T-helper 1 cell treated with Interleukin-12 subunit alpha and Interleukin-12 subunit beta and Interleukin-4 antibody, amounts not matched to agents 30 μg/mL and 1 μg/mL, for 36 hours (primary cell): ENCODE measurements around the gene R3HDM2.
A peak's percentile ranks its signal among the peaks of the same experiment; 100 is the strongest.

Experiments used
- H3K27ac Mint-ChIP-seq: one replicate; pipeline ENCODE4 v1.8.0; 2021; ENCODE audit warnings: mild to moderate bottlenecking, mixed read lengths
- H3K27me3 Mint-ChIP-seq: one replicate; pipeline ENCODE4 v1.8.0; 2021; ENCODE audit warnings: low read depth, mixed read lengths
- H3K36me3 Mint-ChIP-seq: one replicate; pipeline ENCODE4 v1.8.0; 2021; ENCODE audit warnings: low read depth, mixed read lengths
- H3K4me1 Mint-ChIP-seq: one replicate; pipeline ENCODE4 v1.8.0; 2021; ENCODE audit warnings: low read depth, mixed read lengths
- H3K4me3 Mint-ChIP-seq: one replicate; pipeline ENCODE4 v1.8.0; 2021; ENCODE audit warnings: mild to moderate bottlenecking, moderate library complexity, mixed read lengths
- H3K9me3 Mint-ChIP-seq: one replicate; pipeline ENCODE4 v1.8.0; 2021; ENCODE audit warnings: mixed read lengths

The R3HDM2 gene

GRCh38 chr12:57234233-57234570, 196.6 kb downstream of the R3HDM2 start:
- Mint-ChIP-seq H3K4me3 (no peak overlapping the region), H3K27me3 (peaks cover 18% of the 10 kb centered on the region), H3K36me3 (peaks cover 45% of the 10 kb centered on the region), H3K4me1 (peaks cover 38% of the 10 kb centered on the region), H3K9me3 (no peaks in the 10 kb centered on the region), H3K27ac (peak overlapping the region; percentile 45)

DNA sequence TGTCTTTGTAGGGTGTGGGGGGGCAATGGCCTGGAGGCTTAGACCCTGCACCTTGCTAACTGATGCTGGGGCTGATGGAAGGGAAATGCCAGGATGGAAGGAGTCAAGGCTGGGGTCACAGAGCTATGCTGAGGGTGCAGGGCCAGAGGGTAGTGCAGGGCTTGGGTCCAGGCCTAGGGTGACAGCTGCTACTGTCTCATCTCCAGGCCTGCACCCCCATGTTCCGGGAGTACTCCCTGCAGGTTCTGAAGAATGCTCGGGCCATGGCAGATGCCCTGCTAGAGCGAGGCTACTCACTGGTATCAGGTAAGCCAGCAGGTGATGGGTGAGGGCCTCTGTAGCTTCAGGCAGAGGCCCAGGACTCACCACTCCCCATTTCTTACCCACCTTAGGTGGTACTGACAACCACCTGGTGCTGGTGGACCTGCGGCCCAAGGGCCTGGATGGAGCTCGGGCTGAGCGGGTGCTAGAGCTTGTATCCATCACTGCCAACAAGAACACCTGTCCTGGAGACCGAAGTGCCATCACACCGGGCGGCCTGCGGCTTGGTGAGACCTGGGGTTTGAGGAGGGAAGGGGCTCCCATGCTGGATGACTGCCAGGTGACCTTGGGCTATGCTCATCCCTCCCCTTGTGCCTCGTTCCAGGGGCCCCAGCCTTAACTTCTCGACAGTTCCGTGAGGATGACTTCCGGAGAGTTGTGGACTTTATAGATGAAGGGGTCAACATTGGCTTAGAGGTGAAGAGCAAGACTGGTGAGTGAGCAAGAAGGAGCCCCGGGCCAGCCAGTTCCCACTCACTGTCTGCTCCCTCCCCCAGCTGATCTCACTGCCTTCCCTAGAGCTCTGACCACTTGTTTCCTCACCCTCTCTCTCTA, 197.2 kb downstream of the R3HDM2 start:
- H3K4me3 Mint-ChIP-seq = no peak overlapping the region
- H3K36me3 Mint-ChIP-seq = peaks cover 45% of the 10 kb centered on the region
- H3K27me3 Mint-ChIP-seq = peaks cover 14% of the 10 kb centered on the region
- peaks cover 40% of the 10 kb centered on the region for H3K4me1 Mint-ChIP-seq
- no peaks in the 10 kb centered on the region for H3K9me3 Mint-ChIP-seq
- no peak overlapping the region for H3K27ac Mint-ChIP-seq

DNA sequence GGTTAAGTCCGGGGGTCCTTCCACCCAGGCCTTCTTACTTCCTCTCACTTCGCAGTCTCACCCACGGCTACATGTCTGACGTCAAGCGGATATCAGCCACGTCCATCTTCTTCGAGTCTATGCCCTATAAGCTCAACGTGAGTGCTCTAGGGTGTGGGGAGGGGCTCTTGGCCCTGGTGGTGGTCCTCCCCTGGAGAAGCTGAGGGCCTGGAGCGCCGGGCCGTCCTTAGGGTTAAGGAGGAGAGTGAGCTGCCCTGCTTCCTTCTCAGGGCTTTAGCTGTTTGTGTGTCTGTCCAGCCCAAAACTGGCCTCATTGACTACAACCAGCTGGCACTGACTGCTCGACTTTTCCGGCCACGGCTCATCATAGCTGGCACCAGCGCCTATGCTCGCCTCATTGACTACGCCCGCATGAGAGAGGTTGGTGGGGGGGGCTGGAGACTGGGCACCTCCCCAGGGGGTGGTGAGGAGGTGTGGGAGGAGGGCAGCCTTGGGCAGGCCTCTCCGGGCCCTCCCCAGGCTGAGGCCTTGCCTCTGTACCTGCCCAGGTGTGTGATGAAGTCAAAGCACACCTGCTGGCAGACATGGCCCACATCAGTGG, 198.6 kb downstream of the R3HDM2 start:
- H3K36me3 Mint-ChIP-seq = peaks cover 41% of the 10 kb centered on the region
- H3K4me1 Mint-ChIP-seq = peaks cover 40% of the 10 kb centered on the region
- H3K9me3 Mint-ChIP-seq = no peaks in the 10 kb centered on the region
- peaks cover 9% of the 10 kb centered on the region for H3K27me3 Mint-ChIP-seq
- no peak overlapping the region for H3K4me3 Mint-ChIP-seq
- no peak overlapping the region for H3K27ac Mint-ChIP-seq

DNA sequence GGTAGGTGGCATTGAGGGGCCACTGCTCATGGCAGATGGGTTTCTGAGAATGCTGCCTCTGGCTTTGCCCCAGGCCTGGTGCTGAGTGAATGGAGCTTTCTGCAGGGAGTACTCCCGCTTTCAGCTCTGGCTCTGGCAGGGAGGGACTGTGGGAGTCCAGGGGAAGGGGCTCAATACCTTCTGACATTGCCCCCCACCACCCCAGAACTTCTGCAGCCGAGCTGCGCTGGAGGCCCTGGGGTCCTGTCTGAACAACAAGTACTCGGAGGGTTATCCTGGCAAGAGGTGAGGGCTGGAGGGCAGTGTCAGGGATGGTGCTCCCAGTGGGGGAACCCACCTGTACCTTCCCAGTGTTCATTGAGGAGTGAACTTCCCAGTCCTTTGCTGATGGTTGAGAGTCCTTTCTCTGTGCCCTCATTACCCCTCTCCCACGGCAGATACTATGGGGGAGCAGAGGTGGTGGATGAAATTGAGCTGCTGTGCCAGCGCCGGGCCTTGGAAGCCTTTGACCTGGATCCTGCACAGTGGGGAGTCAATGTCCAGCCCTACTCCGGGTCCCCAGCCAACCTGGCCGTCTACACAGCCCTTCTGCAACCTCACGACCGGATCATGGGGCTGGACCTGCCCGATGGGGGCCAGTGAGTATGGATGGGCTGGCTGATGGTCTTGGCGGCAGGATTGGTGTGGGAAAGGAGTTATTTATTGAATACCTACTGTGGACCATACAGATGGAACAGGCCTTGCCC, 199.4 kb downstream of the R3HDM2 start:
- H3K4me1 Mint-ChIP-seq = peaks cover 40% of the 10 kb centered on the region

GRCh38 chr12:57230381-57231155, 200.3 kb downstream of the R3HDM2 start:
- H3K4me1 Mint-ChIP-seq = peaks cover 41% of the 10 kb centered on the region
- no peaks in the 10 kb centered on the region for H3K9me3 Mint-ChIP-seq
- H3K27ac Mint-ChIP-seq = peak overlapping the region; percentile 95
- H3K27me3 Mint-ChIP-seq = peaks cover 20% of the 10 kb centered on the region
- H3K4me3 Mint-ChIP-seq = peak overlapping the region; percentile 99
- H3K36me3 Mint-ChIP-seq = peaks cover 39% of the 10 kb centered on the region

More for the DNA sequence above, 199.4 kb downstream of the R3HDM2 start:
- no peaks in the 10 kb centered on the region for H3K9me3 Mint-ChIP-seq
- H3K36me3 Mint-ChIP-seq = peaks cover 39% of the 10 kb centered on the region
- H3K27me3 Mint-ChIP-seq = peaks cover 11% of the 10 kb centered on the region
- peak overlapping the region; percentile 99 for H3K4me3 Mint-ChIP-seq
- no peak overlapping the region for H3K27ac Mint-ChIP-seq

DNA sequence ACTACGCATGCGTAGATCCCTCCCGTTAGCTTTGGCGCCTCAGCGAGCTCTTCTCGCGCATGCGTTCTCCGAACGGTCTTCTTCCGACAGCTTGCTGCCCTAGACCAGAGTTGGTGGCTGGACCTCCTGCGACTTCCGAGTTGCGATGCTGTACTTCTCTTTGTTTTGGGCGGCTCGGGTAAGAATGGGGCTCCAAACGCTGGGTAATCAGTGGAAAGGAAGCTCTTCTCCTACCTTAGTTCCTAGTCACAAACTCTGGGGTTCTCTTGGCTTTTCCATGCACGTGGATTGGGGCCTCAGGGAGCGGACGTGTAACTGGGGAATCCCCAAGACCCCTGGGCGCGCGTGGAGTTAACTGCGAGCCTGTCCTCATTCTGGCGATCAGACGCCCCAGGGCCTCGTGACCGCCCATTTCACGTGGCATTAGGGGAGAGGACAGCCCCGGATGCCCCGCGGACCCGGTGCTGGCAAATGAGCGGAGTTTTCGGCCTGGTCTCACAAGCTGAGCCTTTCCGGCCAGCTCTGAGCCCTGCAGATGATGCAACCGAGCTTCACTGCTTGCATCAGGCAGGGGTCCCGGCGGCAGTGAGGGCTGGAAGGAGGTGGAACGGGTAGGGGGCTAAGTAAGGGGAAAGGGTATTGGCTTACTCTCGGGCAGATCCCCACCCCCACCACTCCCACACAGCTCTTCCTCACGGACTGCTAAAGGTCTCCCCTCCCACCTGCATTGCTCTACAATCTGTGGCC, 201.0 kb downstream of the R3HDM2 start, which contains the start of gene SHMT2:
TSS of gene SHMT2 (plus strand) at position 78 of the 747 bp plus-strand sequence. CDS start at position 146, 68 bp downstream.
- peaks cover 26% of the 10 kb centered on the region for H3K27me3 Mint-ChIP-seq
- peak within 1 kb of the TSS; percentile 99 for H3K4me3 Mint-ChIP-seq
- H3K9me3 Mint-ChIP-seq = no peaks in the 10 kb centered on the region
- peak within 1 kb of the TSS; percentile 95 for H3K27ac Mint-ChIP-seq
- H3K36me3 Mint-ChIP-seq = peaks cover 39% of the 10 kb centered on the region
- peaks cover 46% of the 10 kb centered on the region for H3K4me1 Mint-ChIP-seq

DNA sequence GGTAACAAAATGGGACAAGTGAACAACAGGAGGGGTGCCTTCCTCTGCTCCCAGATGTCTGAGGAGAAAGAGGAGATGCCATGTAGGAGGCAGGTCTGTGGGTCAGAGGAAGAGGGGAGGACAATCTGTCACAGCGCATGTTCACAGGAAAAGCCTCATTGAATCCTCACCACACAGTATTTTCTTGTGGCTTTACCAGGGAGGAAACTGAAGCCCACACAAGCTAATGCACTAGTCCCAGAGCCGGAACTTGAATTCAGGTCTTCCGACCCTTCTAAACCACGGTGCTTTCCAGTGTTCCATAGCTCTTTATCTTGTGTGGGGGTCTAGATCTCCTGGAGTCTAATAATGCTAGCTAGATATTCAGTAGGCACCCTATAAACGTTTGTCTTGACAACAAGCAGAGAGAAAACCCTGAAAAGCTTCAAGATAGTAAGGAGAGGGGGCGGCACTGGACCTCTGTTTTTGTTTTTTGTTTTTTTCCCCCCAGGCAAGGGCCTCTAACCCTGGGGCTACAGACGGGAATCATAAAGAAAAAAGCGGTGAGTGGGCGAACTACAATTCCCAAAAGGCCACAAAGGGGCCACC, 201.7 kb downstream of the R3HDM2 start:
- H3K4me1 Mint-ChIP-seq = peaks cover 45% of the 10 kb centered on the region
- peaks cover 33% of the 10 kb centered on the region for H3K27me3 Mint-ChIP-seq

DNA sequence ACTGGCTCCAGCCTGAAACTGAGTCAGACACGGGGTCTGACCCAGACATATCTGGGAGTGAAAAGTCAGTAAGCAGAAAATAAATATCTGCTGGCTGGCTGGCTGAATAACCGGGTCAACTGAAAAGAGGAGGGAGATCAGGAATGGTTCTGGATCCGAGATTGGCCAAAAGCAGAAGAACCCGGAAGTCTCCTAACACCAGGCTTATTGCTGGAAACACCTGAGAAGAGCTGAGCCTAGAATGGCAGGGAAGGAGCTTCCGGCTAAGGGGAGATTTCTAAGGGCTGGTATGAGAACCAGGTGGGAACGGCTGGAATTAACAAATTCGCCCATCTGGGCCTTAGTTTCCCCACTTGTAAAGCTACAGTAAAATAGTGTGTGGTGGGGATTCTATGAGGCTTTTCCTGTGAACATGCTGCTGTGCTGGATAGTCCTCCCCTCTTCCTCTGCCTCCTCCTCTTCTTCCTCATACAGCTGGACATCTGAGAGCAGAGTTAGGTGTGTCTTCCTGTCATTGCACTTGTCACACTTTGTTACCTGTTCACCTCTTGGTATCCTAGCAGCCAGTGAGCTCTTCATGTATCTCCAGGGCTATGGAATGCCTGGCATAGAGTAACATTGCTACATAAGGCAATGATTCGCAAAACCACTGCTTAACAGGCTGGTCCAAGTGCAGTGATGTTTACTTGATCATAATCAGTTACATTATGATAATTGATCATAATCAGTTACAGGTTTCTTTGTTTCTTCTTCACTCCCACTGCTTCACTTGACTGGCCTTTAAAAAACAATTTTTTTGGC, 203.3 kb downstream of the R3HDM2 start:
- Mint-ChIP-seq H3K9me3 (no peaks in the 10 kb centered on the region), H3K4me1 (peaks cover 52% of the 10 kb centered on the region), H3K4me3 (no peak overlapping the region), H3K27me3 (peaks cover 49% of the 10 kb centered on the region), H3K27ac (peak overlapping the region; percentile 4), H3K36me3 (peaks cover 18% of the 10 kb centered on the region)

More for the DNA sequence above, 201.7 kb downstream of the R3HDM2 start:
- peak overlapping the region; percentile 95 for H3K27ac Mint-ChIP-seq
- H3K4me3 Mint-ChIP-seq = peak overlapping the region; percentile 99
- no peaks in the 10 kb centered on the region for H3K9me3 Mint-ChIP-seq
- peaks cover 33% of the 10 kb centered on the region for H3K36me3 Mint-ChIP-seq

GRCh38 chr12:57226588-57227314, 204.1 kb downstream of the R3HDM2 start:
- Mint-ChIP-seq H3K4me1 (peaks cover 52% of the 10 kb centered on the region), H3K27ac (no peak overlapping the region), H3K27me3 (peaks cover 57% of the 10 kb centered on the region), H3K9me3 (no peaks in the 10 kb centered on the region), H3K4me3 (peak overlapping the region; percentile 71), H3K36me3 (peaks cover 17% of the 10 kb centered on the region)

- Mint-ChIP-seq H3K36me3 (peaks cover 16% of the 10 kb centered on the region), H3K27me3 (peaks cover 67% of the 10 kb centered on the region), H3K4me3 (peak overlapping the region; percentile 28), H3K27ac (peak overlapping the region; percentile 9), H3K4me1 (peaks cover 52% of the 10 kb centered on the region), H3K9me3 (no peaks in the 10 kb centered on the region)
Measured at GRCh38 chr12:57225680-57226210, 205.1 kb downstream of the R3HDM2 start.

- Mint-ChIP-seq H3K9me3 (no peaks in the 10 kb centered on the region), H3K4me1 (peaks cover 48% of the 10 kb centered on the region), H3K36me3 (peaks cover 10% of the 10 kb centered on the region), H3K4me3 (peak overlapping the region; percentile 28), H3K27me3 (peaks cover 71% of the 10 kb centered on the region), H3K27ac (peak overlapping the region; percentile 9)
Measured at GRCh38 chr12:57224973-57225679, 205.7 kb downstream of the R3HDM2 start.
